Prostate gland (tissue), 2 donors: ENCODE measurements around the gene BRDT. TPM values are rescaled to one million over a fixed set of nuclear protein-coding genes. Genes with fewer than 3 reads are reported as not detected.

Source experiments
- total RNA-seq, 2 donors: library from RNA; depleted of rRNA; stranded (reverse); fragments of >200 nt; gene quantifications; one replicate each; pipeline ENCODE4 v1.1.0, GENCODE V29; 2016

Gene BRDT
- total RNA-seq, 2 donors from 2014 or later: 16.2 TPM; not detected in 1

Other genes with a start within 250 kb of the BRDT start
- gene TGFBR3, start 63.2 kb upstream of the BRDT start, total RNA-seq: 10 to 100 TPM; 26.4 to 51.7 TPM
- 1 to 10 TPM in 1 of 2 donors, not detected in 1; 1.0 TPM for gene EPHX4, start 80.6 kb downstream of the BRDT start, total RNA-seq
- gene SETSIP, start 126.0 kb downstream of the BRDT start, total RNA-seq: not detected
- 10 to 100 TPM in 1 of 2 donors, 1 to 10 TPM in 1; 6.3 to 15.7 TPM for gene BTBD8, start 130.9 kb downstream of the BRDT start, total RNA-seq